Neutrophil (primary cell): ENCODE measurements around the gene CRTAC1.

Source experiments
- H3K27ac ChIP-seq: fragments of 200-600 bp; sonication (generic); 2 replicates; pipeline ENCODE4 v1.5.1; 2016; ENCODE audit warnings: mild to moderate bottlenecking, moderate library complexity
- H3K27me3 ChIP-seq: fragments of 200-600 bp; sonication (generic); 2 replicates; pipeline ENCODE4 v1.6.0; 2016; ENCODE audit warnings: mild to moderate bottlenecking
- H3K36me3 ChIP-seq: fragments of 200-600 bp; sonication (generic); 2 replicates; pipeline ENCODE4 v1.5.1; 2017
- H3K4me1 ChIP-seq, 2 experiments: fragments of 200-600 bp in 1 of 2; sonication (generic) in 1 of 2; 1 replicate in 1 of 2; 2 replicates in 1 of 2; pipeline versions ENCODE4 v1.5.1 to v1.6.1; 2013 to 2016; ENCODE audit warnings: low read depth in 1 of 2, low read length in 1 of 2, mild to moderate bottlenecking in 1 of 2, moderate library complexity in 1 of 2; ENCODE audit not compliant: control insufficient read depth in 1 of 2, insufficient read depth in 1 of 2
- H3K4me3 ChIP-seq, 2 experiments: fragments of 200-600 bp in 1 of 2; sonication (generic) in 1 of 2; 1 replicate in 1 of 2; 2 replicates in 1 of 2; pipeline ENCODE4 v1.5.1; 2013 to 2016; ENCODE audit warnings: low read depth in 1 of 2, low read length in 1 of 2, mild to moderate bottlenecking in 1 of 2, moderate library complexity in 1 of 2
- H3K9me3 ChIP-seq: fragments of 200-600 bp; sonication (generic); 2 replicates; pipeline ENCODE4 v1.5.1; 2016
- TF ChIP-seq, protein P1 (sequence below): fragments of 200-600 bp; sonication (generic); IDR thresholded peaks from 2 replicates; pipeline ENCODE4 v1.5.1; 2016; ENCODE audit warnings: antibody characterized with exemption

The CRTAC1 gene

DNA sequence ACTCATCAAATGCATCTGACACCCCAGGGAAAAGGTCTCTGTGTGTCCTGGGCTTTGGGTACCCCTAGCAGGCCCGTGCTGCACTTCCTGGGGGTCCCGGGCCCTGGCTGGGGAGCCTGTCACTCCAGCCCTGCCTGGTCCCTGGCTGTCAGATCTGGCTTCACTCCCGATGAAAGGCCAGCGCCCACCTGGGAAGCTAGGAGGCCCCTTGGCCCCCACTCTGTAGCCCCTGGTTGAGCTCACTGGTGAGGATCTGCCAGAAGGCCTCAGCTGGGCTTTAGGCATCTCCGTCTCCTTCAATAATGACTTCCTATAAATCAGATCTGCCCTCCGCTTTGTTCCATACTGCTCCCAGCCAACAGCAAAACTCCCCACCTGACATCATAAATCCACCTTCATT is 116.8 kb downstream of the CRTAC1 start:
- Histone ChIP-seq H3K4me1 (no peaks in the 10 kb centered on the region), H3K4me3 (no peak overlapping the region), H3K27ac (no peak overlapping the region), H3K9me3 (no peaks in the 10 kb centered on the region), H3K36me3 (no peaks in the 10 kb centered on the region), H3K27me3 (peaks cover 64% of the 10 kb centered on the region)
- TF ChIP-seq, protein P1, sequence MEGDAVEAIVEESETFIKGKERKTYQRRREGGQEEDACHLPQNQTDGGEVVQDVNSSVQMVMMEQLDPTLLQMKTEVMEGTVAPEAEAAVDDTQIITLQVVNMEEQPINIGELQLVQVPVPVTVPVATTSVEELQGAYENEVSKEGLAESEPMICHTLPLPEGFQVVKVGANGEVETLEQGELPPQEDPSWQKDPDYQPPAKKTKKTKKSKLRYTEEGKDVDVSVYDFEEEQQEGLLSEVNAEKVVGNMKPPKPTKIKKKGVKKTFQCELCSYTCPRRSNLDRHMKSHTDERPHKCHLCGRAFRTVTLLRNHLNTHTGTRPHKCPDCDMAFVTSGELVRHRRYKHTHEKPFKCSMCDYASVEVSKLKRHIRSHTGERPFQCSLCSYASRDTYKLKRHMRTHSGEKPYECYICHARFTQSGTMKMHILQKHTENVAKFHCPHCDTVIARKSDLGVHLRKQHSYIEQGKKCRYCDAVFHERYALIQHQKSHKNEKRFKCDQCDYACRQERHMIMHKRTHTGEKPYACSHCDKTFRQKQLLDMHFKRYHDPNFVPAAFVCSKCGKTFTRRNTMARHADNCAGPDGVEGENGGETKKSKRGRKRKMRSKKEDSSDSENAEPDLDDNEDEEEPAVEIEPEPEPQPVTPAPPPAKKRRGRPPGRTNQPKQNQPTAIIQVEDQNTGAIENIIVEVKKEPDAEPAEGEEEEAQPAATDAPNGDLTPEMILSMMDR, result no peak

DNA sequence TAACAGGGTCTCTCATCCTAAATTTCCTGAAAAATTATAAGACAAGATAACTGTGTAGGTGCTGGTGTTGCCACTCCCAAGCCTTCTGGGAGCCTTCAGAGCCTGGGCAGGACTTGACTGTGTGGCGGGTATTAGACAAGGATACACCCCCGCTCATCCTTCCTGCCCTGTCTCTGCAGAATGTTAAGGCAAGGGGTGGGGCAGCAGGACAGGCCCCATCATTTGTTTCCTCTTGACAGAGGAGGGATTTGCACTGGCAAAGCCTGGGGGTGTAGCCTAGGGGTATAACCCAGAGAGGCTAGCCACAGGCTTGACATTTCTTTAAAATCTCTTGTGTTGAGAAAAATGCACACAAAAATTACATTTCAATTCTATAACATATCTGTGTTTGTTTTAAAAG is 117.2 kb downstream of the CRTAC1 start:
- TF ChIP-seq, protein P1, result no peak
- H3K9me3 ChIP-seq, result no peaks in the 10 kb centered on the region
- H3K4me3 ChIP-seq, result no peak overlapping the region
- H3K36me3 ChIP-seq, result no peaks in the 10 kb centered on the region
- no peaks in the 10 kb centered on the region for H3K4me1 ChIP-seq
- H3K27ac ChIP-seq, result no peak overlapping the region
- peaks cover 64% of the 10 kb centered on the region for H3K27me3 ChIP-seq

DNA sequence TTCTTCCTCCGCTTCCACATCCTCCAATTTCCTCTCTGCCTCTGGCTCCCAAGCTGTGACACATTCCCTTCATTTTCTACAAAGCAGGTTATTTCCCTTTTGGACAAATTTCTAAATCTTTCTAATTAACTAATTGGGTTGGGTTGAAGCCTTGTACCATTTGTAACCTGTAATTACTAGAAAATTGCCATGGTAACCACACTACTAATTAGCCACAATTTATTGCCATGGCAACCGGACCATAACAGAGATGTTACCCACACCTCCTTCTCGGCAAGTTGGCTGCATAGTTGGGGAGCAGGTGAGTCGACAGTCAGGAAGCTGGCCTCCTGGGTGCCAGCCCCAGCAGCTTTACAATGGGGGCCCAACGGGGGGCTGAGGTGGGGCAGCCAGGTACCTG is 119.2 kb downstream of the CRTAC1 start:
- H3K27ac ChIP-seq, result no peak overlapping the region
- H3K27me3 ChIP-seq, result peaks cover 67% of the 10 kb centered on the region
- TF ChIP-seq, protein P1, result no peak
- H3K4me3 ChIP-seq, result no peak overlapping the region
- no peaks in the 10 kb centered on the region for H3K4me1 ChIP-seq
- H3K36me3 ChIP-seq, result no peaks in the 10 kb centered on the region
- H3K9me3 ChIP-seq, result no peaks in the 10 kb centered on the region

DNA sequence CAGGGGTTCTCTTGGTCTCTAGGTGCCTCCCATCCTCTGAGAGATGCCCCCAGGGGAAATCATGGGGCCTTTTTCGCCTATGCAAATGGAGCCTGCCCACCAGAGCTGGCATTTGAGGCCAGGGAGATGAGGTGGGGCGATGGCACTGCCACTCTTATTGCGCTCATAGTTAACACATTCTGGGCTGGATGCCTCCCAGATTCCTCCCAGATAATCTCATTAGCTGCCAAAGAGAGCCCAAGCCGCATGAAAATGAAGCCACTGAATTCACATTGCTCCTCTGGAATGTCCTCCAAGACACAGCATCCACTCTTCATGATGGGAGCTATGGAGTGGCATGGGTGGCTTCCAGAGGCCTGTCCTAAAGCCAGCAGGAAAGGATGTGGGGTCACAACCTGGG is 119.8 kb downstream of the CRTAC1 start:
- Histone ChIP-seq H3K36me3 (no peaks in the 10 kb centered on the region), H3K27me3 (peaks cover 72% of the 10 kb centered on the region), H3K27ac (no peak overlapping the region), H3K9me3 (no peaks in the 10 kb centered on the region), H3K4me1 (no peaks in the 10 kb centered on the region), H3K4me3 (no peak overlapping the region)
- TF ChIP-seq, protein P1, result no peak

DNA sequence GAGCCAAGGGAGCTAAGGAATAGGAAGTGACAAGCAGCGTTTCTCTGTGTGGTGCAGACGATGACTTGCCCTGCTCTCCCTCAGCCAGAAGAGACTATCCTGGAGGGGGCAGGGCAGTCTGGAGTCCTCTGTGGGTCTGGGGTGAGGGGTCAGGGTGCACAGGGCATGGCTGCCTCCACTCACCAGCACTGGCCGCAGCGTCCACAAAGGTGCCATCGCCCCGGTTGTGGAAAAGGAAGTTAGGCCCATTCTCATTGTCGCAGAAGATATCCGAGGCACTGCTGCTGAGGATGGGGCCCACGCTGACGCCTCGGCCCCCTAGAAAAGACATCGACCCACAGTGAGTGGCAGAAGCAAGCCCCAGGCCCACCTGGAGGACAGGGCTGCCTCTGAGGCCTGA is 122.6 kb downstream of the CRTAC1 start:
- Histone ChIP-seq H3K27ac (no peak overlapping the region), H3K27me3 (peaks cover 75% of the 10 kb centered on the region), H3K4me3 (no peak overlapping the region), H3K4me1 (no peaks in the 10 kb centered on the region), H3K9me3 (no peaks in the 10 kb centered on the region), H3K36me3 (no peaks in the 10 kb centered on the region)
- TF ChIP-seq, protein P1, result no peak

DNA sequence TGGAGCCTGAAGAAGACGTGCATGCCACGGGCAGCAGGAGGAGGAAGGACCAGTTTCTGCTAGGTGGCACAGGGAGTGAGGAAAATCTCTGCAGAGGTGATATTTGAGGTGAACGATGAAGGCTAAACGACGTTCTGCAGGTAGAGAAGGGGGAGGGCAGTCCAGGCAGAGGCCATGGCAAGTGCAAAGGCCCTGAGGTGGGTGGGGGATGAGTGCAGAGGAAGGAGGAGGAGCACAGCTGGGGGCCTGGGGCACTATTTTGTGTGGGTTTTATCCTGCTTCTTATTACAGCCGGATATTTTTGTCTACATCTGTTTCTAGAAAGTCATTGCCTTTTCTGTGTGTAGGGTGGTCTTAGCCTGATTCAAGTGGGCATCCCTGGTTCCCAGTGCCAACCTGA is 123.2 kb downstream of the CRTAC1 start:
- TF ChIP-seq, protein P1, result no peak
- Histone ChIP-seq H3K4me3 (no peak overlapping the region), H3K36me3 (no peaks in the 10 kb centered on the region), H3K9me3 (no peaks in the 10 kb centered on the region), H3K27me3 (peaks cover 69% of the 10 kb centered on the region), H3K4me1 (no peaks in the 10 kb centered on the region), H3K27ac (no peak overlapping the region)
